ENCODE results near the gene LPCAT3. TPM values are rescaled to one million over a fixed set of nuclear protein-coding genes. Genes with fewer than 3 reads are reported as not detected.

LPCAT3 gene, protein sequence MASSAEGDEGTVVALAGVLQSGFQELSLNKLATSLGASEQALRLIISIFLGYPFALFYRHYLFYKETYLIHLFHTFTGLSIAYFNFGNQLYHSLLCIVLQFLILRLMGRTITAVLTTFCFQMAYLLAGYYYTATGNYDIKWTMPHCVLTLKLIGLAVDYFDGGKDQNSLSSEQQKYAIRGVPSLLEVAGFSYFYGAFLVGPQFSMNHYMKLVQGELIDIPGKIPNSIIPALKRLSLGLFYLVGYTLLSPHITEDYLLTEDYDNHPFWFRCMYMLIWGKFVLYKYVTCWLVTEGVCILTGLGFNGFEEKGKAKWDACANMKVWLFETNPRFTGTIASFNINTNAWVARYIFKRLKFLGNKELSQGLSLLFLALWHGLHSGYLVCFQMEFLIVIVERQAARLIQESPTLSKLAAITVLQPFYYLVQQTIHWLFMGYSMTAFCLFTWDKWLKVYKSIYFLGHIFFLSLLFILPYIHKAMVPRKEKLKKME
- total RNA-seq (ENCODE audit: low replicate concordance): 9.6 and 12.8 TPM in 2 replicates

DNA sequence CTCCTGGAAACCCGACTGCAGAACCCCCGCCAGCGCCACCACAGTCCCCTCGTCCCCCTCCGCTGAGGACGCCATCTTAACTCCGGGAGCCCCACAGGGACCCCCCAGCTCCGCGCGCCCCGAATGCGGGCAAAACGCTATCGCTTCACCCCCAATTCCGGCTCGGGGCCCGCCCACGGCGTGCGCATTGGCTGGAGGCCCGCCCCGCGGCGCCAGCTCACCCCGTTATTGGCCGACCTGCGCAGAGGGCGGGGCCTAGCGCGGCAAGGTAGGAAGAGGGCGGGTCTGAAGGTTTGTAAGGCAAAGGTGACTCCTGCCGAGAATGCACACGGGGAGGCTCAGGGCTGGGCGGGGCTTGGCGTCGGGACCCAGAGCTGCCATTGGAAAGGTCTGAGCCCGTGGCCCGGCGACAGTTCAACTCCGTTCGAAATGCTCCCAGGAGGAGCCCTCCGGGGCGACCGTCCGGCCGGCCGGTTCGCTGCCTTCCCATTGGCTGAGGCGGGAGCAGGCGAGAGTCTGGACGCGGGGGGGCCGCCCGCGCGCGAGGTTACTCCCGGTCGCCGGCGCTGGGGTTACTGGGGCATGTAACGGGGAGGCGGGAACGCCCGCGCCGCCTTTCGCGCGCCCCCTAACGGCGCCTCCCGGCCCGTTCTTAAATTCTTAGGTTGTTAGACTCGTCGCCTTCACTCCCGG is at the start of gene LPCAT3:
Gene LPCAT3 (minus strand): TSS at position 127 of the 693 bp plus-strand sequence. CDS start 52 bp downstream, at position 75.

DNA sequence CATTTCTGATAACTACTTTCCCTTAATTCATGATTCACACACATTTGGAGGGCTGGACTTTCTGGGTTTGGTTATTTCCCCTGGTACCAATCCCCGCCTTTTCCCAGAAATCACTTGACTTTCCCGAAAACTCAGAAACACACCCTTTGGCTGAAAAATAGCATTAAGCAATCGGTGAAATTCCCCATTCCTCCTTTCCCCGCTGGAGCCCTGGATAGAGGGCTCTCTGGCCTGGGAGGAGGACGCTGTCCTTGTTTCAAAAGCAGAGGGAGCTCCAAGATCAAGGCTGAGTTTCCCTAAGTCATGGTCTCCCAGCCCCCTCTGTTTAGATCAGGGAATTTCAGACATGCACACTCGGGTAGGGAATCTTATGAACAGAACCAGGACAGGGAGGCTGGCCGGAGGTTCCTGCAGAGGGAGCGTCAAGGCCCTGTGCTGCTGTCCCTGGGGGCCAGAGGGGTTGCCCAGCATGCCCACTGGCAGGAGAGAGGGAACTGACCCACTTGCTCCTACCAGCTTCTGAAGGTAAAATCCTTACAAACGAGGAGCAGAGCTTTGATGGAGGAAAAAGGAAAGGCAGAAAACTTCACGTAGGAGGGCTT is 42.2 kb upstream of the LPCAT3 start, which contains the start of gene C1S:
Gene C1S (plus strand): TSS at position 366 of the 602 bp plus-strand sequence. CDS start 1,195 bp downstream, outside the sequence.

DNA sequence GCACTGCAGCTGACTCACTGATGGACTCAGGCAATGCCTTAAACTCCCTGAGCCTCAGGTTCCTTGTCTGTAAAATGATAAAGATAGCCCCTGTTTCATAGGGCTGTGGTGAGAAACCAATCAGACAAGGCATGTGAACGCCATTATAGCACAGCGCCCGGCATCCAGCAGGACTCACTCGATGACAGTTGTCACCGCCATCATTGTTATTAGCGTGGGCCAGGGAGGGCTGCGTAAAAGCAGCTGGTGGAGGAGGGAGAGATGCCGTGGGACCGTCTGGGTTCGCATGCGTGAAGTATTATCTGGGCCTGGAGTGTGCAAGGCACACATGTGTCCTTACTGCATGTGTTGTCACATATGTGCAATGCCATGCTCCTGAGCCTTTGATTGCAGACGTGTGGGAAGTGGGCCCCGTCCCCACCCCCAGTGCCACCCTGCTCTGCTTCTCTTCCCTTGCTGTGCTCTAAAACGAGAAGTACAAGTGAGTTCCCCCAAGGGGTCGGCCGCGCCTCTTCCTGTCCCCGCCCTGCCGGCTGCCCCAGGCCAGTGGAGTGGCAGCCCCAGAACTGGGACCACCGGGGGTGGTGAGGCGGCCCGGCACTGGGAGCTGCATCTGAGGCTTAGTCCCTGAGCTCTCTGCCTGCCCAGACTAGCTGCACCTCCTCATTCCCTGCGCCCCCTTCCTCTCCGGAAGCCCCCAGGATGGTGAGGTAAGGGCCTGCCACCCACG is 67.3 kb downstream of the LPCAT3 start, which contains the start of gene PTPN6:
Gene PTPN6 (plus strand): TSS at position 546 of the 730 bp plus-strand sequence. CDS start 157 bp downstream, at position 703.

DNA sequence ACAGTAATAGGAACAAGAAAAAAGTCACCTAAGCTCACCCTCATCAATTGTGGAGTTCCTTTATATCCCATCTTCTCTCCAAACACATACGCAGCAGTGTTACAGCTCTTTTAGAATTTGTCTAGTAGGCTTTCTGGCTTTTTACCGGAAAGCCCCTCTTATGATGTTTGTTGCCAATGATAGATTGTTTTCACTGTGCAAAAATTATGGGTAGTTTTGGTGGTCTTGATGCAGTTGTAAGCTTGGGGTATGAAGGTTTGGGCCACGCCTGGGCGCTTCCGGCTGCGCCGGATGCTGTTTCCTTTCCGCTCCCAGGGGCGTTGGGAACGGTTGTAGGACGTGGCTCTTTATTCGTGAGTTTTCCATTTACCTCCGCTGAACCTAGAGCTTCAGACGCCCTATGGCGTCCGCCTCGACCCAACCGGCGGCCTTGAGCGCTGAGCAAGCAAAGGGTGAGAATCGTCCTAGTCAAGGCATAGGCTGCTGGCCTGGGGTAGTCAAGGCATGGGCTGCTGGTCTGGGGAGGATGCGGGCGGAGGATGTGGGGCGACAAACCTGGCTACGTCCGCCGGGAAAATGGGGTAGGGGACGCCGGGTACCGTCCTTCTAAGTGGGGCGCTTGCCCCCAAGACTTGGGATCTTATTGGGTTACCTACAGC is 74.4 kb downstream of the LPCAT3 start, which contains the start of the genes C12orf57 and RNU7-1:
Gene C12orf57 (plus strand): TSS at position 301 of the 659 bp plus-strand sequence. CDS start 100 bp downstream, at position 401.
Gene RNU7-1 (plus strand): TSS at position 95 of the 659 bp plus-strand sequence.

DNA sequence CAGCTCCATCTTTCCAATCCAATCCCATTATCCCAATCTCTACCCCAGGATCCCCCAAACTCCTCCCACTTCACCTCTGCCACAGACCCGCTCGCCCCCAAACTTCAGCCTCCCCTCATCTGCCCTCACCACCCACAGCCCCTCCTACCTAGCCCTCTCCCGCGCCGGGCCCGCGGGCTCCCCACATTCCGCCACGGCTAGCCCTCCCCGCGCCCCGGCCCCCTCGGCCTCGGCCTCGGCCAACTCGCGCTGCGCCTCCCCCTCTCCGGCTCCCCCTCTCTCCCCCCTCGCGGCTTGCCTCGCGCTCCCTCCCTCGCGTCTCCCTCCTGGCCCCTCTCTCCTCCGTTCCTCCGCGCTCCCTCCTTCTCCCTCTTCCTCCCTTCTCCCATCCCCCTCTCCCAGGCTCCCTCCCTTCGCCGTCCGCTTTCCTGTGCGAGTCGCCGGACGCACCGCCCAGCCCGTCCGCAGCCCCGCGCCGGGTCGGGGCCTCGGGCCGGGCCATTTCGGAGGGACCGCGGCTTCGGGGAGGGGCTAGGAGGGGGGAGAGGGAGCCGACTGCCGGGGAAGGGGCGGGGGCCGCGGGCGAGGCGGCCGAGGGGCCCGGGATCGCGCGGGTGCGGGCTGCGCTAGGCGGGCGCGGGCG is 90.8 kb downstream of the LPCAT3 start, which contains the start of gene ATN1:
Gene ATN1 (plus strand): TSS at position 581 of the 643 bp plus-strand sequence. CDS start 6,043 bp downstream, outside the sequence.

Other genes starting within 250 kb of the LPCAT3 start
- 0.15 TPM in 1 of 2 replicates, not detected in the other for gene LAG3, start 246.0 kb downstream of the LPCAT3 start, total RNA-seq (ENCODE audit: low replicate concordance)
- gene CD4, start 228.9 kb downstream of the LPCAT3 start, total RNA-seq (ENCODE audit: low replicate concordance): 0.23 and 0.47 TPM in 2 replicates
- gene GPR162, start 196.7 kb downstream of the LPCAT3 start, total RNA-seq (ENCODE audit: low replicate concordance): 1.3 and 4.3 TPM in 2 replicates
- gene P3H3, start 190.1 kb downstream of the LPCAT3 start, total RNA-seq (ENCODE audit: low replicate concordance): 74.8 and 101 TPM in 2 replicates
- gene GNB3, start 177.6 kb downstream of the LPCAT3 start, total RNA-seq (ENCODE audit: low replicate concordance): 1.7 and 1.8 TPM in 2 replicates
- gene CDCA3, start 167.2 kb downstream of the LPCAT3 start, total RNA-seq (ENCODE audit: low replicate concordance): 0.59 and 4.4 TPM in 2 replicates
- gene USP5, start 166.3 kb downstream of the LPCAT3 start, total RNA-seq (ENCODE audit: low replicate concordance): 82.5 and 88.9 TPM in 2 replicates
- gene TPI1, start 150.9 kb downstream of the LPCAT3 start, total RNA-seq (ENCODE audit: low replicate concordance): 1,121 and 1,519 TPM in 2 replicates
- gene SPSB2, start 145.2 kb downstream of the LPCAT3 start, total RNA-seq (ENCODE audit: low replicate concordance): 5.6 and 7.4 TPM in 2 replicates
- 10.6 and 15.7 TPM in 2 replicates for gene LRRC23, start 113.7 kb downstream of the LPCAT3 start, total RNA-seq (ENCODE audit: low replicate concordance)
- gene ENO2, start 103.9 kb downstream of the LPCAT3 start, total RNA-seq (ENCODE audit: low replicate concordance): 20.3 and 32.5 TPM in 2 replicates
- gene ATN1, start 90.5 kb downstream of the LPCAT3 start, total RNA-seq (ENCODE audit: low replicate concordance): 4.0 and 6.4 TPM in 2 replicates
- gene RNU7-1, start 74.7 kb downstream of the LPCAT3 start, total RNA-seq (ENCODE audit: low replicate concordance): not detected in 2 replicates
- gene C12orf57, start 74.5 kb downstream of the LPCAT3 start, total RNA-seq (ENCODE audit: low replicate concordance): 173 and 204 TPM in 2 replicates
- gene PTPN6, start 67.1 kb downstream of the LPCAT3 start, total RNA-seq (ENCODE audit: low replicate concordance): 0.08 TPM in 1 of 2 replicates, not detected in the other
- gene PHB2, start 47.8 kb downstream of the LPCAT3 start, total RNA-seq (ENCODE audit: low replicate concordance): 101 and 164 TPM in 2 replicates
- 28.3 and 31.1 TPM in 2 replicates for gene EMG1, start 47.6 kb downstream of the LPCAT3 start, total RNA-seq (ENCODE audit: low replicate concordance)
- gene C1S, start 42.2 kb upstream of the LPCAT3 start, total RNA-seq (ENCODE audit: low replicate concordance): 107 and 737 TPM in 2 replicates
- gene C1R, start 74.0 kb upstream of the LPCAT3 start, total RNA-seq (ENCODE audit: low replicate concordance): 82.7 and 516 TPM in 2 replicates
- 26.6 and 35.3 TPM in 2 replicates for gene C1RL, start 90.7 kb upstream of the LPCAT3 start, total RNA-seq (ENCODE audit: low replicate concordance)
- gene RBP5, start 110.4 kb upstream of the LPCAT3 start, total RNA-seq (ENCODE audit: low replicate concordance): 0.08 TPM in 1 of 2 replicates, not detected in the other
- gene CLSTN3, start 111.9 kb upstream of the LPCAT3 start, total RNA-seq (ENCODE audit: low replicate concordance): 6.1 and 10.6 TPM in 2 replicates
- gene PEX5, start 171.2 kb upstream of the LPCAT3 start, total RNA-seq (ENCODE audit: low replicate concordance): 22.3 and 26.2 TPM in 2 replicates

Measured in smooth muscle cell of the coronary artery (primary cell).